GM12878 (cell line): ENCODE measurements around the gene ADAMTS17. TPM values are rescaled to one million over a fixed set of nuclear protein-coding genes. Genes with fewer than 3 reads are reported as not detected.

Experiments used
- ATF3 ChIP-seq: IDR thresholded peaks from 2 replicates; pipeline ENCODE4 v1.6.1; 2011; ENCODE audit warnings: low read depth, mild to moderate bottlenecking, low read length, moderate library complexity, borderline replicate concordance; ENCODE audit errors: extremely low read depth
- CREB1 ChIP-seq: IDR thresholded peaks from 2 replicates; pipeline ENCODE4 v1.6.1; 2012; ENCODE audit warnings: low read depth, mild to moderate bottlenecking, inconsistent platforms
- NBN ChIP-seq: fragments of 450-650 bp; IDR thresholded peaks from 2 replicates; pipeline ENCODE4 v1.6.1; 2016
- NR2C2 ChIP-seq: IDR thresholded peaks from 2 replicates; pipeline ENCODE4 v1.6.1; 2011; ENCODE audit warnings: borderline replicate concordance, low read depth; ENCODE audit not compliant: control insufficient read depth, insufficient read length
- PKNOX1 ChIP-seq: fragments of 450-650 bp; IDR thresholded peaks from 2 replicates; pipeline ENCODE4 v1.6.1; 2016; ENCODE audit warnings: mild to moderate bottlenecking
- POLR2A ChIP-seq: IDR thresholded peaks from 2 replicates; pipeline ENCODE4 v1.6.1; 2011; ENCODE audit warnings: low read depth, mild to moderate bottlenecking, low read length
- SMARCA5 ChIP-seq: fragments of 450-650 bp; IDR thresholded peaks from 2 replicates; pipeline ENCODE4 v1.6.1; 2017; ENCODE audit warnings: mild to moderate bottlenecking
- SPI1 ChIP-seq: IDR thresholded peaks from 2 replicates; pipeline ENCODE4 v1.6.1; 2011; ENCODE audit warnings: low read depth, mild to moderate bottlenecking, low read length, moderate library complexity, borderline replicate concordance; ENCODE audit not compliant: insufficient read depth
- SRF ChIP-seq, 2 experiments: IDR thresholded peaks; 2 replicates each; pipeline ENCODE4 v1.6.1; 2011; ENCODE audit warnings: low read depth in 2 of 2, low read length in 2 of 2, mild to moderate bottlenecking in 1 of 2, moderate library complexity in 1 of 2
- ZNF622 ChIP-seq: fragments of 450-650 bp; IDR thresholded peaks from 2 replicates; pipeline ENCODE4 v1.6.1; 2017; ENCODE audit warnings: mild to moderate bottlenecking, inconsistent platforms
- polyA plus RNA-seq, 11 experiments: library from polyadenylated mRNA; depleted of rRNA in 4 of 11; unstranded in 6 of 11; stranded (reverse) in 5 of 11; fragments of >200 nt; fragmentation: Nextera tagmentation in 4 of 11; fragmentation: Illumina TruSeq in 1 of 11; extraction: Ambion mirVana in 4 of 11; extraction: Trizol in 1 of 11; gene quantifications; 1 replicate in 1 of 11; 2 replicates in 10 of 11; pipeline versions ENCODE4 v1.2.1 to v1.2.3, GENCODE V29; 2011 to 2016; ENCODE audit warnings: inconsistent platforms in 2 of 11, missing spikeins in 2 of 11, low read depth in 1 of 11
- total RNA-seq, 4 experiments: library from RNA; depleted of rRNA in 3 of 4; stranded (reverse); fragments of >200 nt in 3 of 4; fragmentation: Illumina TruSeq in 1 of 4; extraction: Trizol in 1 of 4; gene quantifications; 2 replicates each; pipeline versions ENCODE4 v1.2.1 to v1.2.3, GENCODE V29; 2013 to 2021
- TF ChIP-seq, protein P1 (sequence below): fragments of 450-650 bp; IDR thresholded peaks from 2 replicates; pipeline ENCODE4 v1.6.1; 2017; ENCODE audit warnings: mild to moderate bottlenecking, moderate library complexity
- TF ChIP-seq, protein P2 (sequence below): IDR thresholded peaks from 2 replicates; pipeline ENCODE4 v1.6.1; 2011; ENCODE audit warnings: mild to moderate bottlenecking, low read depth, low read length, moderate library complexity; ENCODE audit not compliant: insufficient replicate concordance

The ADAMTS17 gene
- total and polyA plus RNA-seq, 10 of the 15 experiments (the other 5 are each of a cell fraction or from before 2014, with no cell fraction given), result 0.04 to 0.50 (median 0.10) TPM; not detected in 4

GRCh38 chr15:100340721-100341238 is 995 bp downstream of the ADAMTS17 start (continued):
- TF ChIP-seq, protein P1, sequence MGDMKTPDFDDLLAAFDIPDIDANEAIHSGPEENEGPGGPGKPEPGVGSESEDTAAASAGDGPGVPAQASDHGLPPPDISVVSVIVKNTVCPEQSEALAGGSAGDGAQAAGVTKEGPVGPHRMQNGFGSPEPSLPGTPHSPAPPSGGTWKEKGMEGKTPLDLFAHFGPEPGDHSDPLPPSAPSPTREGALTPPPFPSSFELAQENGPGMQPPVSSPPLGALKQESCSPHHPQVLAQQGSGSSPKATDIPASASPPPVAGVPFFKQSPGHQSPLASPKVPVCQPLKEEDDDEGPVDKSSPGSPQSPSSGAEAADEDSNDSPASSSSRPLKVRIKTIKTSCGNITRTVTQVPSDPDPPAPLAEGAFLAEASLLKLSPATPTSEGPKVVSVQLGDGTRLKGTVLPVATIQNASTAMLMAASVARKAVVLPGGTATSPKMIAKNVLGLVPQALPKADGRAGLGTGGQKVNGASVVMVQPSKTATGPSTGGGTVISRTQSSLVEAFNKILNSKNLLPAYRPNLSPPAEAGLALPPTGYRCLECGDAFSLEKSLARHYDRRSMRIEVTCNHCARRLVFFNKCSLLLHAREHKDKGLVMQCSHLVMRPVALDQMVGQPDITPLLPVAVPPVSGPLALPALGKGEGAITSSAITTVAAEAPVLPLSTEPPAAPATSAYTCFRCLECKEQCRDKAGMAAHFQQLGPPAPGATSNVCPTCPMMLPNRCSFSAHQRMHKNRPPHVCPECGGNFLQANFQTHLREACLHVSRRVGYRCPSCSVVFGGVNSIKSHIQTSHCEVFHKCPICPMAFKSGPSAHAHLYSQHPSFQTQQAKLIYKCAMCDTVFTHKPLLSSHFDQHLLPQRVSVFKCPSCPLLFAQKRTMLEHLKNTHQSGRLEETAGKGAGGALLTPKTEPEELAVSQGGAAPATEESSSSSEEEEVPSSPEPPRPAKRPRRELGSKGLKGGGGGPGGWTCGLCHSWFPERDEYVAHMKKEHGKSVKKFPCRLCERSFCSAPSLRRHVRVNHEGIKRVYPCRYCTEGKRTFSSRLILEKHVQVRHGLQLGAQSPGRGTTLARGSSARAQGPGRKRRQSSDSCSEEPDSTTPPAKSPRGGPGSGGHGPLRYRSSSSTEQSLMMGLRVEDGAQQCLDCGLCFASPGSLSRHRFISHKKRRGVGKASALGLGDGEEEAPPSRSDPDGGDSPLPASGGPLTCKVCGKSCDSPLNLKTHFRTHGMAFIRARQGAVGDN, result no peak
- no peak for TF ChIP-seq ATF3
- no peak for TF ChIP-seq POLR2A
- no peak for TF ChIP-seq CREB1
- no peak for TF ChIP-seq SRF (IDR thresholded peaks at IDR 0.05; ENCODE audit: low read depth in 2 of 2, low read length in 2 of 2)
- TF ChIP-seq, protein P2, sequence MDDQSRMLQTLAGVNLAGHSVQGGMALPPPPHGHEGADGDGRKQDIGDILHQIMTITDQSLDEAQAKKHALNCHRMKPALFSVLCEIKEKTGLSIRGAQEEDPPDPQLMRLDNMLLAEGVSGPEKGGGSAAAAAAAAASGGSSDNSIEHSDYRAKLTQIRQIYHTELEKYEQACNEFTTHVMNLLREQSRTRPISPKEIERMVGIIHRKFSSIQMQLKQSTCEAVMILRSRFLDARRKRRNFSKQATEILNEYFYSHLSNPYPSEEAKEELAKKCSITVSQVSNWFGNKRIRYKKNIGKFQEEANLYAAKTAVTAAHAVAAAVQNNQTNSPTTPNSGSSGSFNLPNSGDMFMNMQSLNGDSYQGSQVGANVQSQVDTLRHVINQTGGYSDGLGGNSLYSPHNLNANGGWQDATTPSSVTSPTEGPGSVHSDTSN, result no peak
- TF ChIP-seq SPI1, result no peak
- TF ChIP-seq NR2C2, result no peak
- TF ChIP-seq SMARCA5, result no peak
- TF ChIP-seq NBN, result no peak
- TF ChIP-seq PKNOX1, result no peak
- TF ChIP-seq ZNF622, result no peak
- TF ChIP-seq, all 136 proteins: peak for 0
